WTC11 (cell line): Measurements from ENCODE around the gene PLBD2. TPM values are rescaled to one million over a fixed set of nuclear protein-coding genes. Genes with fewer than 3 reads are reported as not detected.

Experiments used
- ATAC-seq: fragments of 200-7000 bp; cut with Tn5 transposase; 2 replicates; pipeline ENCODE4 v1.10.0; 2021; ENCODE audit warnings: mild to moderate bottlenecking, moderate library complexity
- CTCF ChIA-PET: fragments of 300-600 bp; sonication (Branson Sonifier 250); formaldehyde crosslinking; loops from one replicate; lab custom pipeline; 2021; ENCODE audit warnings: antibody characterized with exemption; lab: Charles Lee
- POLR2A ChIA-PET: fragments of 350-600 bp; sonication (Branson Sonifier 250); formaldehyde crosslinking; loops from one replicate; lab custom pipeline; 2021; ENCODE audit warnings: antibody characterized with exemption; lab: Charles Lee
- DNase-seq: peaks from one replicate; pipeline ENCODE4 v3.0.0; 2021; ENCODE audit warnings: low spot score
- H3K27ac Mint-ChIP-seq: 2 replicates; pipeline ENCODE4 v1.8.0; 2021; ENCODE audit warnings: mixed read lengths
- H3K27me3 Mint-ChIP-seq: 2 replicates; pipeline ENCODE4 v1.8.0; 2021; ENCODE audit warnings: low read depth, mild to moderate bottlenecking, moderate library complexity, mixed read lengths
- H3K36me3 Mint-ChIP-seq: 2 replicates; pipeline ENCODE4 v1.8.0; 2021; ENCODE audit warnings: mixed read lengths
- H3K4me1 Mint-ChIP-seq: 2 replicates; pipeline ENCODE4 v1.8.0; 2022; ENCODE audit warnings: mixed read lengths
- H3K4me3 Mint-ChIP-seq: 2 replicates; pipeline ENCODE4 v1.8.0; 2021; ENCODE audit warnings: mild to moderate bottlenecking, moderate library complexity, mixed read lengths
- H3K9me3 Mint-ChIP-seq: 2 replicates; pipeline ENCODE4 v1.8.0; 2021; ENCODE audit warnings: mixed read lengths
- CREB1 ChIP-seq: sonication (generic); formaldehyde crosslinking; IDR thresholded peaks from 2 replicates; pipeline ENCODE4 v1.8.0; 2023; ENCODE audit warnings: mild to moderate bottlenecking, missing genetic modification reagents
- ESRRA ChIP-seq: sonication (generic); formaldehyde crosslinking; IDR thresholded peaks from 2 replicates; pipeline ENCODE4 v1.8.1; 2022; ENCODE audit warnings: mild to moderate bottlenecking, missing genetic modification reagents, borderline replicate concordance
- FOXP1 ChIP-seq: sonication (generic); formaldehyde crosslinking; IDR thresholded peaks from 2 replicates; pipeline ENCODE4 v1.8.0; 2022; ENCODE audit warnings: missing genetic modification reagents, mild to moderate bottlenecking, moderate library complexity, borderline replicate concordance
- GABPB1 ChIP-seq: sonication (generic); formaldehyde crosslinking; IDR thresholded peaks from 2 replicates; pipeline ENCODE4 v1.8.1; 2023; ENCODE audit warnings: mild to moderate bottlenecking, missing genetic modification reagents
- GTF2I ChIP-seq: fragments of 250-450 bp; sonication (Bioruptor Pico); conservative IDR thresholded peaks from 2 replicates; pipeline ENCODE4 v1.4.0; 2021; ENCODE audit warnings: mild to moderate bottlenecking
- IRF2 ChIP-seq: sonication (generic); formaldehyde crosslinking; IDR thresholded peaks from 2 replicates; pipeline ENCODE4 v1.8.0; 2022; ENCODE audit warnings: low read depth, missing genetic modification reagents, borderline replicate concordance
- JUN ChIP-seq: sonication (generic); formaldehyde crosslinking; IDR thresholded peaks from 2 replicates; pipeline ENCODE4 v1.8.0; 2023; ENCODE audit warnings: mild to moderate bottlenecking, missing genetic modification reagents
- KAT7 ChIP-seq: sonication (generic); formaldehyde crosslinking; IDR thresholded peaks from 2 replicates; pipeline ENCODE4 v1.8.1; 2023; ENCODE audit warnings: missing genetic modification reagents, mild to moderate bottlenecking, borderline replicate concordance
- MXD4 ChIP-seq: fragments of 250-450 bp; sonication (Bioruptor Pico); IDR thresholded peaks from 2 replicates; pipeline ENCODE4 v1.8.0; 2021; ENCODE audit warnings: mild to moderate bottlenecking, moderate library complexity, borderline replicate concordance
- MYBL2 ChIP-seq: sonication (generic); formaldehyde crosslinking; IDR thresholded peaks from 2 replicates; pipeline ENCODE4 v1.8.1; 2023; ENCODE audit warnings: mild to moderate bottlenecking, moderate library complexity, missing genetic modification reagents
- NFATC4 ChIP-seq: fragments of 250-450 bp; sonication (Bioruptor Pico); IDR thresholded peaks from 2 replicates; pipeline ENCODE4 v1.9.0; 2021; ENCODE audit warnings: mild to moderate bottlenecking
- NR1H2 ChIP-seq: sonication (generic); formaldehyde crosslinking; IDR thresholded peaks from 2 replicates; pipeline ENCODE4 v1.9.0; 2021; ENCODE audit warnings: mild to moderate bottlenecking, moderate library complexity, missing genetic modification reagents
- PRRX2 ChIP-seq: fragments of 250-450 bp; sonication (Bioruptor Pico); IDR thresholded peaks from 2 replicates; pipeline ENCODE4 v1.8.0; 2021; ENCODE audit warnings: mild to moderate bottlenecking
- ZBTB21 ChIP-seq: sonication (generic); formaldehyde crosslinking; IDR thresholded peaks from 2 replicates; pipeline ENCODE4 v1.8.1; 2023; ENCODE audit warnings: mild to moderate bottlenecking, missing genetic modification reagents, borderline replicate concordance
- ZNF138 ChIP-seq: sonication (generic); formaldehyde crosslinking; conservative IDR thresholded peaks from 2 replicates; pipeline ENCODE4 v1.8.1; 2022; ENCODE audit warnings: mild to moderate bottlenecking, moderate library complexity, missing genetic modification reagents
- ZNF263 ChIP-seq: sonication (generic); formaldehyde crosslinking; IDR thresholded peaks from 2 replicates; pipeline ENCODE4 v1.8.1; 2022; ENCODE audit warnings: low read depth, mild to moderate bottlenecking, moderate library complexity, missing genetic modification reagents
- ZNF416 ChIP-seq: fragments of 250-450 bp; sonication (Bioruptor Pico); IDR thresholded peaks from 2 replicates; pipeline ENCODE4 v1.9.0; 2021; ENCODE audit warnings: mild to moderate bottlenecking, inconsistent platforms
- total RNA-seq: library from RNA; stranded (reverse); gene quantifications from 3 replicates; pipeline ENCODE4 v1.2.3, GENCODE V29; 2021
- TF ChIP-seq, protein P1 (sequence below): sonication (generic); formaldehyde crosslinking; IDR thresholded peaks from 2 replicates; pipeline ENCODE4 v1.8.1; 2022; ENCODE audit warnings: low read depth, mild to moderate bottlenecking, moderate library complexity, missing genetic modification reagents, borderline replicate concordance
- TF ChIP-seq, protein P2 (sequence below): sonication (generic); formaldehyde crosslinking; IDR thresholded peaks from 2 replicates; pipeline ENCODE4 v1.8.1; 2022; ENCODE audit warnings: mild to moderate bottlenecking, moderate library complexity, missing genetic modification reagents
- TF ChIP-seq, protein P3 (sequence below): fragments of 250-450 bp; sonication (Bioruptor Pico); IDR thresholded peaks from 2 replicates; pipeline ENCODE4 v2.1.2; 2022; ENCODE audit warnings: mild to moderate bottlenecking, moderate library complexity
- TF ChIP-seq, protein P4 (sequence below): sonication (generic); formaldehyde crosslinking; conservative IDR thresholded peaks from 2 replicates; pipeline ENCODE4 v1.8.1; 2023; ENCODE audit warnings: mild to moderate bottlenecking, low read depth, missing genetic modification reagents, moderate library complexity
- TF ChIP-seq, protein P5 (sequence below): sonication (generic); formaldehyde crosslinking; IDR thresholded peaks from 2 replicates; pipeline ENCODE4 v1.8.1; 2023; ENCODE audit warnings: mild to moderate bottlenecking, missing genetic modification reagents, borderline replicate concordance
- TF ChIP-seq, protein P6 (sequence below): sonication (generic); formaldehyde crosslinking; IDR thresholded peaks from 2 replicates; pipeline ENCODE4 v1.8.0; 2022; ENCODE audit warnings: mild to moderate bottlenecking, missing genetic modification reagents

Gene PLBD2
- total RNA-seq, 1 experiment from 2014 or later = 34.8 TPM

DNA sequence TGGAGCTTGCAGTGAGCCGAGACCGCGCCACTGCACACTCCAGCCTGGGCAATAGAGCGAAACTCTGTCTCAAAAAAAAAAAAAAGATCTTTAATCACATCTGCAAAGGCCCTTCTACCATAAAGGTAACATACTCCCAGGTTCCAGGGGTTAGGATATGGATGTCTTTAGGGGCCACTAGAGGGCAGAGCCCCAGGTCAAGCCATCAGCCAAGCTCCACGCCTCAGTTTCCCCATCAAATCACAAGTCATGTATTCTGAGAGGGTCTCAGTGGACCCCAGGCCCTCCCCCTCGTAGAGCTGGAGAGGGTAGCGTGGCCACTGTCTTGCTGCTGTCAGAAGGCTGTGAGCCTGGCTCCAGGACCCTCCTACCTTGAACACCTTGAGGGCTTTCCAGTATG is 42.2 kb upstream of the PLBD2 start (continued):
- TF ChIP-seq, protein P1, sequence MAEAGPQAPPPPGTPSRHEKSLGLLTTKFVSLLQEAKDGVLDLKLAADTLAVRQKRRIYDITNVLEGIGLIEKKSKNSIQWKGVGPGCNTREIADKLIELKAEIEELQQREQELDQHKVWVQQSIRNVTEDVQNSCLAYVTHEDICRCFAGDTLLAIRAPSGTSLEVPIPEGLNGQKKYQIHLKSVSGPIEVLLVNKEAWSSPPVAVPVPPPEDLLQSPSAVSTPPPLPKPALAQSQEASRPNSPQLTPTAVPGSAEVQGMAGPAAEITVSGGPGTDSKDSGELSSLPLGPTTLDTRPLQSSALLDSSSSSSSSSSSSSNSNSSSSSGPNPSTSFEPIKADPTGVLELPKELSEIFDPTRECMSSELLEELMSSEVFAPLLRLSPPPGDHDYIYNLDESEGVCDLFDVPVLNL (CRISPR knock-in tag) = no peak
- no peak for TF ChIP-seq ZNF138 (CRISPR knock-in tag)
- no peak for TF ChIP-seq ZBTB21
- no peak for TF ChIP-seq ZNF263 (CRISPR knock-in tag)
- TF ChIP-seq, protein P2, sequence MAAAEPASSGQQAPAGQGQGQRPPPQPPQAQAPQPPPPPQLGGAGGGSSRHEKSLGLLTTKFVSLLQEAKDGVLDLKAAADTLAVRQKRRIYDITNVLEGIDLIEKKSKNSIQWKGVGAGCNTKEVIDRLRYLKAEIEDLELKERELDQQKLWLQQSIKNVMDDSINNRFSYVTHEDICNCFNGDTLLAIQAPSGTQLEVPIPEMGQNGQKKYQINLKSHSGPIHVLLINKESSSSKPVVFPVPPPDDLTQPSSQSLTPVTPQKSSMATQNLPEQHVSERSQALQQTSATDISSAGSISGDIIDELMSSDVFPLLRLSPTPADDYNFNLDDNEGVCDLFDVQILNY (CRISPR knock-in tag) = no peak
- no peak for TF ChIP-seq GTF2I (CRISPR knock-in tag)

DNA sequence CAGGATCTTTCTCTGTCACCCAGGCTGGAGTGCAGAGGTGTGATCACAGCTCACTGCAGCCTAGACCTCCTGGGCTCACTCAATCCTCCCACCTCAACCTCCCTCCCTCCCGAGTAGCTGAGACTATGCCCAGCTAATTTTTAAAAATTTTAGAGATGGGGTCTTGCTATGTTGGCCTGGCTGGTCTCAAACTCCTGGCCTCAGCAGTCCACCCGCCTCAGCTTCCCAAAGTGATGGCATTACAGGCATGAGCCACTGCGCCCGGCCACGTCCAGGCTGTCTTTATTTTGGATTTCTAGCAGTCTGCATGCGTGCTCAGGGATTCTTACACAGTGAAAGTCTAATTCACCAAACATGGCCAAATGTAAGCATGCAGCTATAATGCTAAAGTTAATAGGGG is 41.3 kb upstream of the PLBD2 start:
- no peak for TF ChIP-seq ZNF263 (CRISPR knock-in tag)
- no peak for TF ChIP-seq PRRX2
- no peak for TF ChIP-seq NFATC4 (CRISPR knock-in tag)
- TF ChIP-seq MYBL2 (CRISPR knock-in tag) = no peak
- no peak for TF ChIP-seq FOXP1 (CRISPR knock-in tag)
- TF ChIP-seq GABPB1 = no peak
- TF ChIP-seq, protein P3, sequence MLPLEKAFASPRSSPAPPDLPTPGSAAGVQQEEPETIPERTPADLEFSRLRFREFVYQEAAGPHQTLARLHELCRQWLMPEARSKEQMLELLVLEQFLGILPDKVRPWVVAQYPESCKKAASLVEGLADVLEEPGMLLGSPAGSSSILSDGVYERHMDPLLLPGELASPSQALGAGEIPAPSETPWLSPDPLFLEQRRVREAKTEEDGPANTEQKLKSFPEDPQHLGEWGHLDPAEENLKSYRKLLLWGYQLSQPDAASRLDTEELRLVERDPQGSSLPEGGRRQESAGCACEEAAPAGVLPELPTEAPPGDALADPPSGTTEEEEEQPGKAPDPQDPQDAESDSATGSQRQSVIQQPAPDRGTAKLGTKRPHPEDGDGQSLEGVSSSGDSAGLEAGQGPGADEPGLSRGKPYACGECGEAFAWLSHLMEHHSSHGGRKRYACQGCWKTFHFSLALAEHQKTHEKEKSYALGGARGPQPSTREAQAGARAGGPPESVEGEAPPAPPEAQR (CRISPR knock-in tag) = no peak
- TF ChIP-seq JUN (CRISPR knock-in tag) = no peak
- TF ChIP-seq, protein P4, sequence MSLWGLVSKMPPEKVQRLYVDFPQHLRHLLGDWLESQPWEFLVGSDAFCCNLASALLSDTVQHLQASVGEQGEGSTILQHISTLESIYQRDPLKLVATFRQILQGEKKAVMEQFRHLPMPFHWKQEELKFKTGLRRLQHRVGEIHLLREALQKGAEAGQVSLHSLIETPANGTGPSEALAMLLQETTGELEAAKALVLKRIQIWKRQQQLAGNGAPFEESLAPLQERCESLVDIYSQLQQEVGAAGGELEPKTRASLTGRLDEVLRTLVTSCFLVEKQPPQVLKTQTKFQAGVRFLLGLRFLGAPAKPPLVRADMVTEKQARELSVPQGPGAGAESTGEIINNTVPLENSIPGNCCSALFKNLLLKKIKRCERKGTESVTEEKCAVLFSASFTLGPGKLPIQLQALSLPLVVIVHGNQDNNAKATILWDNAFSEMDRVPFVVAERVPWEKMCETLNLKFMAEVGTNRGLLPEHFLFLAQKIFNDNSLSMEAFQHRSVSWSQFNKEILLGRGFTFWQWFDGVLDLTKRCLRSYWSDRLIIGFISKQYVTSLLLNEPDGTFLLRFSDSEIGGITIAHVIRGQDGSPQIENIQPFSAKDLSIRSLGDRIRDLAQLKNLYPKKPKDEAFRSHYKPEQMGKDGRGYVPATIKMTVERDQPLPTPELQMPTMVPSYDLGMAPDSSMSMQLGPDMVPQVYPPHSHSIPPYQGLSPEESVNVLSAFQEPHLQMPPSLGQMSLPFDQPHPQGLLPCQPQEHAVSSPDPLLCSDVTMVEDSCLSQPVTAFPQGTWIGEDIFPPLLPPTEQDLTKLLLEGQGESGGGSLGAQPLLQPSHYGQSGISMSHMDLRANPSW (CRISPR knock-in tag) = no peak
- no peak for TF ChIP-seq MXD4
- TF ChIP-seq, protein P5, sequence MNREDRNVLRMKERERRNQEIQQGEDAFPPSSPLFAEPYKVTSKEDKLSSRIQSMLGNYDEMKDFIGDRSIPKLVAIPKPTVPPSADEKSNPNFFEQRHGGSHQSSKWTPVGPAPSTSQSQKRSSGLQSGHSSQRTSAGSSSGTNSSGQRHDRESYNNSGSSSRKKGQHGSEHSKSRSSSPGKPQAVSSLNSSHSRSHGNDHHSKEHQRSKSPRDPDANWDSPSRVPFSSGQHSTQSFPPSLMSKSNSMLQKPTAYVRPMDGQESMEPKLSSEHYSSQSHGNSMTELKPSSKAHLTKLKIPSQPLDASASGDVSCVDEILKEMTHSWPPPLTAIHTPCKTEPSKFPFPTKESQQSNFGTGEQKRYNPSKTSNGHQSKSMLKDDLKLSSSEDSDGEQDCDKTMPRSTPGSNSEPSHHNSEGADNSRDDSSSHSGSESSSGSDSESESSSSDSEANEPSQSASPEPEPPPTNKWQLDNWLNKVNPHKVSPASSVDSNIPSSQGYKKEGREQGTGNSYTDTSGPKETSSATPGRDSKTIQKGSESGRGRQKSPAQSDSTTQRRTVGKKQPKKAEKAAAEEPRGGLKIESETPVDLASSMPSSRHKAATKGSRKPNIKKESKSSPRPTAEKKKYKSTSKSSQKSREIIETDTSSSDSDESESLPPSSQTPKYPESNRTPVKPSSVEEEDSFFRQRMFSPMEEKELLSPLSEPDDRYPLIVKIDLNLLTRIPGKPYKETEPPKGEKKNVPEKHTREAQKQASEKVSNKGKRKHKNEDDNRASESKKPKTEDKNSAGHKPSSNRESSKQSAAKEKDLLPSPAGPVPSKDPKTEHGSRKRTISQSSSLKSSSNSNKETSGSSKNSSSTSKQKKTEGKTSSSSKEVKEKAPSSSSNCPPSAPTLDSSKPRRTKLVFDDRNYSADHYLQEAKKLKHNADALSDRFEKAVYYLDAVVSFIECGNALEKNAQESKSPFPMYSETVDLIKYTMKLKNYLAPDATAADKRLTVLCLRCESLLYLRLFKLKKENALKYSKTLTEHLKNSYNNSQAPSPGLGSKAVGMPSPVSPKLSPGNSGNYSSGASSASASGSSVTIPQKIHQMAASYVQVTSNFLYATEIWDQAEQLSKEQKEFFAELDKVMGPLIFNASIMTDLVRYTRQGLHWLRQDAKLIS (CRISPR knock-in tag) = no peak
- TF ChIP-seq ZBTB21 = no peak
- TF ChIP-seq, protein P2 (CRISPR knock-in tag) = no peak
- no peak for TF ChIP-seq CREB1 (CRISPR knock-in tag)
- no peak for TF ChIP-seq IRF2 (CRISPR knock-in tag)
- TF ChIP-seq NR1H2 (CRISPR knock-in tag) = no peak
- TF ChIP-seq ESRRA (CRISPR knock-in tag) = no peak
- TF ChIP-seq ZNF416 (CRISPR knock-in tag) = no peak
- TF ChIP-seq, protein P6, sequence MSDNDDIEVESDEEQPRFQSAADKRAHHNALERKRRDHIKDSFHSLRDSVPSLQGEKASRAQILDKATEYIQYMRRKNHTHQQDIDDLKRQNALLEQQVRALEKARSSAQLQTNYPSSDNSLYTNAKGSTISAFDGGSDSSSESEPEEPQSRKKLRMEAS = no peak
- TF ChIP-seq KAT7 = no peak
- ATAC-seq = no peak
- no peak overlapping the region for H3K4me3 Mint-ChIP-seq
- CTCF ChIA-PET = interaction anchor here (1.8 to 2.3 kb wide), 2 partner anchors 9 to 108 kb away, joined by 9 to 13 read pairs; no protein-coding TSS in a partner anchor
- no peaks in the 10 kb centered on the region for H3K4me1 Mint-ChIP-seq
- no peak overlapping the region for H3K27ac Mint-ChIP-seq
- H3K27me3 Mint-ChIP-seq = no peaks in the 10 kb centered on the region
- POLR2A ChIA-PET = no interaction called here
- H3K36me3 Mint-ChIP-seq = peaks cover 17% of the 10 kb centered on the region
- H3K9me3 Mint-ChIP-seq = peaks cover 12% of the 10 kb centered on the region
- no peak for DNase-seq
